Islet of Langerhans (tissue), 1 donor: ENCODE results near the gene ZCCHC7.

Experiments used
- FAIRE-seq: peaks from one replicate; lab custom pipeline; 2011; peaks lifted over from hg19 to GRCh38; lab: Jason Lieb, UNC

ZCCHC7 gene

GRCh38 chr9:37406603-37407401 lies 286.4 kb downstream of the ZCCHC7 start:
- no peak for FAIRE-seq

GRCh38 chr9:37407468-37407867 lies 287.1 kb downstream of the ZCCHC7 start:
- no peak for FAIRE-seq
